H1 (cell line): ENCODE results near the gene ZNF511. TPM values are rescaled to one million over a fixed set of nuclear protein-coding genes. Genes with fewer than 3 reads are reported as not detected.

Source experiments
- CTCF ChIA-PET: fragments of 300-600 bp; sonication (Branson Sonifier 250); formaldehyde crosslinking; loops from one replicate; lab custom pipeline; 2021; ENCODE audit not compliant: partially characterized antibody; lab: Charles Lee
- POLR2A ChIA-PET: fragments of 300-600 bp; sonication (Branson Sonifier 250); formaldehyde crosslinking; loops from one replicate; lab custom pipeline; 2021; ENCODE audit warnings: inconsistent platforms; ENCODE audit not compliant: partially characterized antibody; lab: Charles Lee
- DNase-seq, 2 experiments: peaks; one replicate each; pipeline versions ENCODE4 v3.0.0 to v3.0.0-alpha.2; 2010 to 2022; ENCODE audit warnings: low spot score in 2 of 2, low read depth in 1 of 2, mixed read lengths in 1 of 2
- FAIRE-seq: peaks from 2 replicates; lab custom pipeline; 2011; peaks lifted over from hg19 to GRCh38; lab: Jason Lieb, UNC
- H2AFZ ChIP-seq: 2 replicates; pipeline ENCODE4 v1.8.1; 2012; ENCODE audit warnings: low read length, inconsistent platforms
- H2AK5ac ChIP-seq: 2 replicates; pipeline ENCODE4 v1.6.1; 2013; ENCODE audit warnings: low read depth, low read length
- H2BK120ac ChIP-seq: replicated peaks from 2 replicates; pipeline ENCODE3; 2013; ENCODE audit warnings: low read depth, low read length, inconsistent platforms
- H2BK12ac ChIP-seq: 2 replicates; pipeline ENCODE4 v1.6.1; 2013; ENCODE audit warnings: low read depth, low read length
- H2BK15ac ChIP-seq: 2 replicates; pipeline ENCODE4 v1.6.1; 2013; ENCODE audit warnings: low read length
- H2BK20ac ChIP-seq: 2 replicates; pipeline ENCODE4 v1.6.1; 2013; ENCODE audit warnings: low read length
- H2BK5ac ChIP-seq: 2 replicates; pipeline ENCODE4 v1.6.1; 2013; ENCODE audit warnings: low read depth, low read length
- H3K14ac ChIP-seq: 2 replicates; pipeline ENCODE4 v1.6.1; 2013; ENCODE audit warnings: inconsistent platforms; ENCODE audit not compliant: insufficient read length
- H3K18ac ChIP-seq: 2 replicates; pipeline ENCODE4 v1.6.1; 2013; ENCODE audit warnings: low read length; ENCODE audit errors: extremely low read depth
- H3K23ac ChIP-seq: 2 replicates; pipeline ENCODE4 v1.6.1; 2013; ENCODE audit warnings: inconsistent platforms; ENCODE audit not compliant: insufficient read length
- H3K23me2 ChIP-seq: 2 replicates; pipeline ENCODE4 v1.6.1; 2013; ENCODE audit warnings: low read depth, low read length
- H3K27ac ChIP-seq: 2 replicates; pipeline ENCODE4 v1.6.1; 2011; ENCODE audit warnings: low read depth, low read length, inconsistent platforms
- H3K27me3 ChIP-seq, 4 experiments: replicated peaks in 1 of 4; 1 replicate in 1 of 4; 2 replicates in 3 of 4; pipeline versions ENCODE4 v1.6.1 to v1.8.1; 2011 to 2013; ENCODE audit warnings: low read length in 3 of 4, mild to moderate bottlenecking in 3 of 4, inconsistent platforms in 2 of 4, mixed read lengths in 2 of 4, moderate library complexity in 1 of 4; ENCODE audit not compliant: control insufficient read depth in 3 of 4, insufficient read depth in 3 of 4; ENCODE audit errors: extremely low read depth in 1 of 4
- H3K36me3 ChIP-seq, 4 experiments: 2 replicates each; pipeline versions ENCODE4 v1.6.1 to v1.8.1; 2011 to 2013; ENCODE audit warnings: mild to moderate bottlenecking in 4 of 4, low read length in 3 of 4, moderate library complexity in 2 of 4, control low read depth in 1 of 4, inconsistent platforms in 1 of 4; ENCODE audit not compliant: insufficient read depth in 4 of 4, control insufficient read depth in 2 of 4
- H3K4ac ChIP-seq: replicated peaks from 2 replicates; pipeline ENCODE3; 2013; ENCODE audit warnings: low read length, low read depth, mixed read lengths, inconsistent platforms; ENCODE audit not compliant: insufficient read length
- H3K4me1 ChIP-seq, 4 experiments: replicated peaks in 1 of 4; 1 replicate in 1 of 4; 2 replicates in 3 of 4; pipeline versions ENCODE4 v1.6.1 to v1.8.1; 2011 to 2013; ENCODE audit warnings: low read length in 3 of 4, inconsistent platforms in 2 of 4, mixed read lengths in 1 of 4; ENCODE audit not compliant: insufficient read depth in 4 of 4, control insufficient read depth in 3 of 4
- H3K4me2 ChIP-seq, 2 experiments: 2 replicates each; pipeline versions ENCODE4 v1.6.1 to v1.8.1; 2011 to 2013; ENCODE audit warnings: low read depth in 2 of 2, low read length in 2 of 2, control low read depth in 1 of 2, inconsistent platforms in 1 of 2, mild to moderate bottlenecking in 1 of 2; ENCODE audit not compliant: insufficient read depth in 1 of 2
- H3K4me3 ChIP-seq, 4 experiments: fragments of 200-600, 300-600 bp in 1 of 4; sonication (generic), shearing (Covaris generic), sonication (Bioruptor Twin) in 1 of 4; 2 replicates each; pipeline versions ENCODE4 v1.5.1 to v1.8.1; 2011 to 2016; ENCODE audit warnings: low read length in 4 of 4, low read depth in 3 of 4, control low read depth in 2 of 4, inconsistent platforms in 2 of 4, mild to moderate bottlenecking in 2 of 4, mixed read lengths in 1 of 4, moderate library complexity in 1 of 4; ENCODE audit not compliant: insufficient read depth in 2 of 4; ENCODE audit errors: extremely low read depth in 1 of 4
- H3K56ac ChIP-seq: replicated peaks from 2 replicates; pipeline ENCODE3; 2013; ENCODE audit warnings: low read depth, mild to moderate bottlenecking, mixed read lengths, low read length, inconsistent platforms; ENCODE audit not compliant: insufficient read length
- H3K79me1 ChIP-seq: 2 replicates; pipeline ENCODE4 v1.6.1; 2013; ENCODE audit warnings: low read depth, low read length, control low read depth
- H3K79me2 ChIP-seq, 2 experiments: 2 replicates each; pipeline versions ENCODE4 v1.6.1 to v1.8.1; 2012 to 2013; ENCODE audit warnings: low read length in 2 of 2, mild to moderate bottlenecking in 2 of 2, inconsistent platforms in 1 of 2; ENCODE audit not compliant: insufficient read depth in 2 of 2, control insufficient read depth in 1 of 2
- H3K9ac ChIP-seq, 4 experiments: replicated peaks in 1 of 4; 1 replicate in 1 of 4; 2 replicates in 3 of 4; pipeline versions ENCODE4 v1.6.1 to v1.8.1; 2011 to 2013; ENCODE audit warnings: low read depth in 3 of 4, low read length in 3 of 4, control low read depth in 2 of 4, mild to moderate bottlenecking in 2 of 4, moderate library complexity in 2 of 4, inconsistent platforms in 1 of 4; ENCODE audit errors: extremely low read depth in 1 of 4
- H3K9me3 ChIP-seq, 2 experiments: 2 replicates each; pipeline versions ENCODE4 v1.6.1 to v1.8.1; 2012 to 2013; ENCODE audit warnings: mild to moderate bottlenecking in 2 of 2, moderate library complexity in 2 of 2, control low read depth in 1 of 2, inconsistent platforms in 1 of 2, low read depth in 1 of 2, low read length in 1 of 2, mixed read lengths in 1 of 2; ENCODE audit not compliant: insufficient read depth in 2 of 2
- H4K20me1 ChIP-seq, 2 experiments: replicated peaks in 1 of 2; 2 replicates each; pipeline versions ENCODE3 to v1.8.1; 2011 to 2013; ENCODE audit warnings: inconsistent platforms in 2 of 2, low read length in 2 of 2, mild to moderate bottlenecking in 1 of 2; ENCODE audit not compliant: insufficient read depth in 2 of 2, control insufficient read depth in 1 of 2
- H4K5ac ChIP-seq: 2 replicates; pipeline ENCODE4 v1.6.1; 2013; ENCODE audit warnings: low read length, low read depth, mixed read lengths, inconsistent platforms; ENCODE audit not compliant: insufficient read length
- H4K8ac ChIP-seq: 2 replicates; pipeline ENCODE4 v1.8.0; 2013; ENCODE audit warnings: mild to moderate bottlenecking, moderate library complexity, low read length, inconsistent platforms; ENCODE audit not compliant: insufficient read depth; ENCODE audit errors: extremely low read depth
- H4K91ac ChIP-seq: replicated peaks from 2 replicates; pipeline ENCODE3; 2013; ENCODE audit warnings: low read length, mixed read lengths, inconsistent platforms; ENCODE audit not compliant: insufficient read length
- KDM5A ChIP-seq: fragments of 200-600 bp; IDR thresholded peaks from 2 replicates; pipeline ENCODE4 v1.7.1; 2012; ENCODE audit warnings: mild to moderate bottlenecking, low read length, inconsistent platforms, mixed read lengths
- POLR2A ChIP-seq, 2 experiments: IDR thresholded peaks; 1 replicate in 1 of 2; 2 replicates in 1 of 2; pipeline ENCODE4 v1.6.1; 2011; ENCODE audit warnings: low read depth in 2 of 2, low read length in 2 of 2, mild to moderate bottlenecking in 2 of 2; ENCODE audit errors: control extremely low read depth in 1 of 2
- TCF12 ChIP-seq: IDR thresholded peaks from 2 replicates; pipeline ENCODE4 v1.6.1; 2011; ENCODE audit warnings: low read depth, mild to moderate bottlenecking, low read length
- WGBS, 2 experiments: shearing (Covaris generic) in 1 of 2; methylation state at CpG; one replicate each; pipeline versions ENCODE4 v1.1.6 to v1.1.7; 2013 to 2015; ENCODE audit warnings: low lambda C conversion rate in 2 of 2, mixed read lengths in 2 of 2, inconsistent platforms in 1 of 2, low coverage in 1 of 2, missing lambda C conversion rate in 1 of 2; ENCODE audit not compliant: insufficient replicate concordance in 2 of 2, insufficient coverage in 1 of 2, insufficient read length in 1 of 2; ENCODE audit errors: extremely low coverage in 1 of 2, missing lambda C conversion rate in 1 of 2; 5-methylcytosine and 5-hydroxymethylcytosine counted together
- polyA plus RNA-seq, 7 experiments: library from polyadenylated mRNA; depleted of rRNA in 3 of 7; stranded (reverse) in 5 of 7; unstranded in 2 of 7; fragments of >200 nt in 5 of 7; fragments of 200-250 nt in 2 of 7; gene quantifications; 1 replicate in 5 of 7; 2 replicates in 1 of 7; 4 replicates in 1 of 7; pipeline versions ENCODE4 v1.2.1 to v1.2.3, GENCODE V29; 2011 to 2013; ENCODE audit warnings: missing spikeins in 2 of 7, mixed read lengths in 2 of 7
- total RNA-seq: library from RNA; stranded (reverse); fragmentation: NEBNext Ultra II Directional; extraction: Animal tissue kit (Norgen Biotek cat#: 25700); gene quantifications from 2 replicates; pipeline ENCODE4 v1.2.1, GENCODE V29; 2021
- TF ChIP-seq, protein P1 (sequence below), 3 experiments: IDR thresholded peaks; 1 replicate in 2 of 3; 2 replicates in 1 of 3; pipeline versions ENCODE4 v1.5.1 to v1.6.1; 2011; ENCODE audit warnings: low read length in 3 of 3, mild to moderate bottlenecking in 3 of 3, inconsistent platforms in 2 of 3, low read depth in 1 of 3, moderate library complexity in 1 of 3; ENCODE audit not compliant: insufficient read depth in 1 of 3; ENCODE audit errors: control extremely low read depth in 1 of 3

The ZNF511 gene
- total and polyA plus RNA-seq, 2 of the 8 experiments (the other 6 are each of a cell fraction or from before 2014, with no cell fraction given): 55.4 to 71.7 TPM

DNA sequence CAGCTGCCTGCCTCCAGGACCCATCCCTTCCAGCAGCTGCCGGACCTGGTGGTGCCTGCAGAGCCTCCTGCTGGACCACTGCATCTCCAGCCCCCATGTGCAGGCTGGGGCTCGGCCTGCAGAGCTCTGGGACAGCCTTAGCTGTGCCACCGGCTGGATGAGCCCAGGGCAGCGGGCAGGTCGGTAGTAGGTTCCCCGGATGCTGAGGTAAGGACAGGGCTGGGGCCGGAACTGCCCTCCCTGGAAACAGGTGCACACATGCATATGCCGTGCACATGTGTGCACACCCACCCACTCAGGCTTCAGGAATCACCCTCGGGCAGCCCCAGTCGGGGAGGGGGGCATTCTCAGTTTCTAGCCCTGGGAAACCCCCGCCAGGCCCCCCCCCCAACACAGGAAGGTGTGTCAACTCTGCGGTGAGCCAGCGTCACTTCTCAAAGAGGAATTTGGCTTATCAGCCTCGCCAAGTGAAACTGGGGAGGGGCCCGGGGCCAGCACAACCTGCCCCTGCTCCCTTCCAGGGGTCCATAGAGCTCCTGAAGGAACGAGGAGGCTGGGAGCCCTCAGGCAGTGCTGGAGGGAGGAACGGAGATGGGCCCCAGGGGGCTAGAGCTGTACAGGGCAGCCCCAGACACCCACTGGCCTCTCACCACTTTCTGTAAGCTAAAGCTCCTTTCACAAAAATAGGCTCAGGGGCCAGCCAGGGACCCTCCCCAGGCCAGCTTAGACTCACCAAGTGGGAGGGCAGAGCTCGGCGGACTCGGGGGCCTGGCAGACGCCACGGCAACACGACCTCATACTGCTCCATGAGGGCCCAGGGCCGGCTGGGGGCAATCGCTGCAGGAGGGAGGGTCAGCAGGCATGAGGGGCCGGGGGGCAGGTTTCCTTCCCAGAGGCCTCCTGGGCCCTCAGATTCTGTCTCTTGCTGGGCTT, 33.7 kb upstream of the ZNF511 start:
- peaks cover 5% of the 10 kb centered on the region; the same call in 1 of the 2 replicates for H3K23me2 ChIP-seq
- H4K91ac ChIP-seq: no peak overlapping the region
- TF ChIP-seq, protein P1, sequence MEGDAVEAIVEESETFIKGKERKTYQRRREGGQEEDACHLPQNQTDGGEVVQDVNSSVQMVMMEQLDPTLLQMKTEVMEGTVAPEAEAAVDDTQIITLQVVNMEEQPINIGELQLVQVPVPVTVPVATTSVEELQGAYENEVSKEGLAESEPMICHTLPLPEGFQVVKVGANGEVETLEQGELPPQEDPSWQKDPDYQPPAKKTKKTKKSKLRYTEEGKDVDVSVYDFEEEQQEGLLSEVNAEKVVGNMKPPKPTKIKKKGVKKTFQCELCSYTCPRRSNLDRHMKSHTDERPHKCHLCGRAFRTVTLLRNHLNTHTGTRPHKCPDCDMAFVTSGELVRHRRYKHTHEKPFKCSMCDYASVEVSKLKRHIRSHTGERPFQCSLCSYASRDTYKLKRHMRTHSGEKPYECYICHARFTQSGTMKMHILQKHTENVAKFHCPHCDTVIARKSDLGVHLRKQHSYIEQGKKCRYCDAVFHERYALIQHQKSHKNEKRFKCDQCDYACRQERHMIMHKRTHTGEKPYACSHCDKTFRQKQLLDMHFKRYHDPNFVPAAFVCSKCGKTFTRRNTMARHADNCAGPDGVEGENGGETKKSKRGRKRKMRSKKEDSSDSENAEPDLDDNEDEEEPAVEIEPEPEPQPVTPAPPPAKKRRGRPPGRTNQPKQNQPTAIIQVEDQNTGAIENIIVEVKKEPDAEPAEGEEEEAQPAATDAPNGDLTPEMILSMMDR (IDR thresholded peaks at IDR 0.05; ENCODE audit: control extremely low read depth in 1 of 3, insufficient read depth in 1 of 3, low read depth in 1 of 3, low read length in 3 of 3): peak in 1 of 3 experiments; percentile 2; a peak in 1 of 4 replicates
- TF ChIP-seq KDM5A: no peak
- TF ChIP-seq TCF12: no peak
- no peak for TF ChIP-seq POLR2A (IDR thresholded peaks at IDR 0.05; ENCODE audit: control extremely low read depth in 1 of 2, low read depth in 2 of 2, low read length in 2 of 2)
- TF ChIP-seq, all 59 proteins: peak for 1
- FAIRE-seq (no peak), DNase-seq (no peak)
- Histone ChIP-seq H2BK120ac (no peak overlapping the region), H4K8ac (no peak overlapping the region; the same call in 1 of the 2 replicates), H3K4me1 (peaks cover 0 to 13% (median 7%) of the 10 kb centered on the region in 4 experiments; a peak in 5 of 7 replicates), H3K56ac (no peak overlapping the region), H2BK15ac (0 out of 2 replicates have a peak overlapping the region, but pooled peaks have one; percentile 61), H3K18ac (no peak overlapping the region), H3K36me3 (peaks cover 0 to 4% (median 2%) of the 10 kb centered on the region in 4 experiments; a peak in 3 of 8 replicates), H3K4ac (no peak overlapping the region), H2AK5ac (no peak overlapping the region), H2BK20ac (no peak overlapping the region), H3K9me3 (no peaks in the 10 kb centered on the region), H3K79me1 (no peaks in the 10 kb centered on the region), H3K79me2 (no peaks in the 10 kb centered on the region), H3K27ac (no peak overlapping the region), H4K5ac (no peak overlapping the region), H2BK12ac (no peak overlapping the region), H3K4me3 (no peak overlapping the region), H3K14ac (no peak overlapping the region), H2AFZ (no peak overlapping the region), H2BK5ac (no peak overlapping the region), H3K4me2 (no peak overlapping the region; a peak in 1 of 4 replicates), H3K27me3 (peaks cover 0 to 7% (median 4%) of the 10 kb centered on the region in 4 experiments; a peak in 6 of 7 replicates), H3K23ac (no peak overlapping the region), H3K9ac (no peak overlapping the region), H4K20me1 (peaks cover 0 to 5% of the 10 kb centered on the region in 2 experiments)
- ChIA-PET CTCF (interaction anchor here (0.5 to 2.1 kb wide), 13 partner anchors 8 to 431 kb away, joined by 3 to 10 read pairs (median 3); no protein-coding TSS in a partner anchor), POLR2A (interaction anchor here (1.0 to 2.1 kb wide), 5 partner anchors 8 to 49 kb away, joined by 3 to 11 read pairs (median 4); no protein-coding TSS in a partner anchor)
- 71% methylated on average over 20 of the region's 26 CpGs; no CpG with 5 or more reads in 1 of the 2 experiments for WGBS, 2 experiments
